ENCODE data around the gene ZER1.
A peak's percentile ranks its signal among the peaks of the same experiment; 100 is the strongest.

The ZER1 gene

GRCh38 chr9:128689293-128689774, 82.4 kb downstream of the ZER1 start:
- DNase-seq: peak; percentile 89

DNA sequence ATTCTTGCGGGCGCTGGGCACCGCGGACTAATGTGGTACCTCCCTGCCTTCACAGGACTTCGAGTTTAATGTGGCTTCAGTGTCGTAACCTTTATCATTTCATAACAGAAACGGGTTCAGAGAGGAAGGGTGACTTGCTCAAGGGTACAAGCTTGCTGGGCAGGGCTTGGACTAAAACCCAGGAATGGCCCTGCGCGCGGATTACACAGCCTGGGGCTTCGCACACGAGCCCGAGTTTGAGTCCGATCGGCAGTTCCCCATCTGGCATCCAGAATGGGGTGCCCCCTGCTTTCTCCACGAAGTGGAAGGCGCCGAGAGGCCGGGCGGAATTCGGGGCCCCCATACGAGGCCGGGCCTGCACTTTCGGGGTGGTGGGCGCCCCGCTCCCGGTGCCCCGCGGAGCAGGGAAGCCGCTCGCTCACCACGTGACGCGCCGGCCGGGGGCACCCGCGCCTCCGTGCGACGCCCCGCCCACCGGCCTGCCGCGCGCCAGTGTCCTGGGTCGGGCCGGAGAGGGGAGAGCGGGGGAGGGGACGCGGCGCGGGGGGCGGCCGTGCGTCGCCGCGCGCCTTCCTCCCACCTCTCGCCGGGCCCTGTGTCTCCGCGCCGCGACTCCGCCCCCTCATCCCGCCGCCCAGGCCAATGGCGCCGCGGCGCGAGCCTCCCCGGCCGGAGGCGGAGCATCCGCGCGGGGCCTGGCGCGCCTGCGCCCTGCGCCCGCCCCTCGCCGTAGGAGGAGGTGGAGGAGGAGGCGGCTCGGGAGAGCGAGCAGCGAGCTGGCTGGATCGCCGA, 83.0 kb downstream of the ZER1 start, which contains the start of gene SET:
Gene SET, plus strand, starts transcription at position 722 of the 792 bp plus-strand sequence. CDS start 361 bp downstream, outside the sequence.
- peak; percentile 99 for DNase-seq

GRCh38 chr9:128687453-128687852, 84.3 kb downstream of the ZER1 start:
- DNase-seq: no peak

DNA sequence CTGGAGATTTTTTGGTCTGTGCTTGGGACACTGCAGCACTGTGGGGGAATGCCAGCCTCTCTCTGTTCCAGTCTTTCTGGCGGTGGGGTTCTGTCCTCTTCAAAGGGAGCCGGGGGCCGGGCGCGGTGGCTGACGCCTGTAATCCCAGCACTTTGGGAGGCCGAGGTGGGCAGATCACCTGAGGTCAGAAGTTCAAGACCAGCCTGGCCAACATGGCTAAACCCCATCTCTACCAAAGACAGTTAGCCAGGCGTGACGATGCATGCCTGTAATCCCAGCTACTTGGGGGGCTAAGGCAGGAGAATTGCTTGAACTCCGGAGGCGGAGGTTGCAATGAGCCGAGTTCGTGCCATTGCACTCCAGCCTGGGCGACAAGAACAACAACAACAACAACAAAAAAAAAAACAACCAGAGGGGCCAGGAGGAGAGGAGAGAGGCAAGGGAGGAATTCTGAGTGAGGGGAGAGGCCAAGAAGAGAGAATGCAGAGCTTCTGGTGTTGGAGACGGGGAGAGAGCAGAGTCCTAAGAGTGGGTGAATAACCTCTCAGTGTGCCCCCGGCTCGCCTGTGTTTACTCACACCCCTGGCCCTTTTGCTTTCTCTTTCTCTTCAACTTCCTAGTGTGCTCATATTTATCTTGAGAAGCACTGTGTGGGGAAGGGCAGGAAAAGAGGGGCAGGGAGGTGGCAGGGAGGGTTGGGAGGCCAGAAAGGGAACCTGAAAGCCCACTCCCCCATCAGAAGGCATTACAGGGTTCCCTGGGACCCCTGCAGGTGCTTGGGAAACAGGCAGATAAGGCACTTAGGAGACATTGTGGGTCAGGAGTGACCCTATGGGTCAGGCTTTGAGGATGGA, 85.9 kb downstream of the ZER1 start:
- DNase-seq: no peak

- peak; percentile 93 for DNase-seq
Measured at GRCh38 chr9:128684325-128685199, 87.2 kb downstream of the ZER1 start.

GRCh38 chr9:128684065-128684324, 87.7 kb downstream of the ZER1 start:
- no peak for DNase-seq

GRCh38 chr9:128683340-128684064, 88.2 kb downstream of the ZER1 start:
- DNase-seq: peak; percentile 78
